K562 (cell line): Measurements from ENCODE around the gene ATF3. TPM values are rescaled to one million over a fixed set of nuclear protein-coding genes. Genes with fewer than 3 reads are reported as not detected.

Source experiments
- ARID4B ChIP-seq: sonication (generic); formaldehyde crosslinking; IDR thresholded peaks from 2 replicates; pipeline ENCODE4 v1.8.0; 2022; ENCODE audit warnings: mild to moderate bottlenecking, missing genetic modification reagents
- BRD9 ChIP-seq: fragments of 450-650 bp; IDR thresholded peaks from 2 replicates; pipeline ENCODE4 v1.6.1; 2018; ENCODE audit warnings: low read depth; ENCODE audit not compliant: partially characterized antibody
- CREB5 ChIP-seq: fragments of 250-450 bp; sonication (Bioruptor Pico); IDR thresholded peaks from 2 replicates; pipeline ENCODE4 v1.5.0; 2020; ENCODE audit warnings: mild to moderate bottlenecking
- E2F3 ChIP-seq: fragments of 250-450 bp; sonication (Bioruptor Pico); IDR thresholded peaks from 2 replicates; pipeline ENCODE4 v1.4.0; 2020; ENCODE audit warnings: mild to moderate bottlenecking
- FOXJ3 ChIP-seq: sonication (generic); formaldehyde crosslinking; IDR thresholded peaks from 2 replicates; pipeline ENCODE4 v1.4.0; 2020; ENCODE audit warnings: mild to moderate bottlenecking, missing genetic modification reagents
- FOXK2 ChIP-seq, 2 experiments: fragments of 450-650 bp; IDR thresholded peaks in 1 of 2; conservative IDR thresholded peaks in 1 of 2; 2 replicates each; pipeline ENCODE4 v1.6.1; 2016; ENCODE audit warnings: low read depth in 2 of 2, mild to moderate bottlenecking in 1 of 2
- HDAC2 ChIP-seq: fragments of 450-650 bp; IDR thresholded peaks from 2 replicates; pipeline ENCODE4 v1.6.1; 2016; ENCODE audit warnings: mild to moderate bottlenecking
- ILF3 ChIP-seq: fragments of 450-650 bp; IDR thresholded peaks from 2 replicates; pipeline ENCODE4 v1.6.1; 2018; ENCODE audit warnings: antibody characterized with exemption, mild to moderate bottlenecking, moderate library complexity, borderline replicate concordance
- MECOM ChIP-seq: fragments of 250-450 bp; sonication (Bioruptor Pico); IDR thresholded peaks from 2 replicates; pipeline ENCODE4 v1.8.0; 2022; ENCODE audit warnings: inconsistent platforms
- MEF2D ChIP-seq: conservative IDR thresholded peaks from 2 replicates; pipeline ENCODE4 v1.6.1; 2016; ENCODE audit warnings: low read depth, missing genetic modification characterization, missing compliant biosample characterization
- MTA1 ChIP-seq: fragments of 450-650 bp; IDR thresholded peaks from 2 replicates; pipeline ENCODE4 v1.6.1; 2017; ENCODE audit warnings: borderline replicate concordance
- PCBP2 ChIP-seq: fragments of 200-400 bp; formaldehyde crosslinking; IDR thresholded peaks from 2 replicates; pipeline ENCODE4 v1.6.1; 2018; ENCODE audit warnings: low read length, low read depth, mild to moderate bottlenecking, moderate library complexity; ENCODE audit not compliant: poor library complexity, severe bottlenecking
- ZBTB26 ChIP-seq: fragments of 450-650 bp; formaldehyde crosslinking; IDR thresholded peaks from 2 replicates; pipeline ENCODE4 v1.4.0; 2022; ENCODE audit warnings: missing genetic modification characterization
- ZFX ChIP-seq: sonication (generic); formaldehyde crosslinking; IDR thresholded peaks from 2 replicates; pipeline ENCODE4 v1.8.0; 2022; ENCODE audit warnings: mild to moderate bottlenecking, missing genetic modification reagents, moderate library complexity
- ZKSCAN1 ChIP-seq: fragments of 150-350 bp; IDR thresholded peaks from 2 replicates; pipeline ENCODE4 v1.6.1; 2016; ENCODE audit warnings: low read depth, low read length
- ZNF165 ChIP-seq: fragments of 250-450 bp; sonication (Bioruptor Pico); IDR thresholded peaks from 2 replicates; pipeline ENCODE4 v1.4.0; 2020; ENCODE audit warnings: borderline replicate concordance
- ZNF436 ChIP-seq: fragments of 250-450, 450-650 bp; sonication (Bioruptor Pico); formaldehyde crosslinking; IDR thresholded peaks from 2 replicates; pipeline ENCODE4 v1.7.0; 2020; ENCODE audit warnings: mild to moderate bottlenecking
- polyA plus RNA-seq, 8 experiments: library from polyadenylated mRNA; depleted of rRNA in 4 of 8; stranded (reverse) in 5 of 8; unstranded in 3 of 8; fragments of >200 nt; fragmentation: Nextera tagmentation in 2 of 8; fragmentation: Illumina TruSeq in 1 of 8; extraction: Ambion mirVana in 2 of 8; extraction: Trizol in 1 of 8; gene quantifications; 2 replicates each; pipeline versions ENCODE4 v1.2.1 to v1.2.3, GENCODE V29; 2011 to 2014; ENCODE audit warnings: inconsistent platforms in 1 of 8, missing spikeins in 1 of 8
- total RNA-seq, 7 experiments: library from RNA; depleted of rRNA in 6 of 7; stranded (reverse); fragments of >200 nt in 6 of 7; fragmentation: Illumina TruSeq in 2 of 7; extraction: Trizol in 2 of 7; gene quantifications; 2 replicates each; pipeline versions ENCODE4 v1.2.1 to v1.2.3, GENCODE V29; 2011 to 2021; ENCODE audit warnings: low replicate concordance in 1 of 7
- TF ChIP-seq, protein P1 (sequence below), 2 experiments: fragments of 450-650 bp in 1 of 2; sonication (generic) in 1 of 2; formaldehyde crosslinking in 1 of 2; IDR thresholded peaks in 1 of 2; conservative IDR thresholded peaks in 1 of 2; 2 replicates each; pipeline versions ENCODE4 v1.6.1 to v1.8.1; 2016 to 2023; ENCODE audit warnings: mild to moderate bottlenecking in 2 of 2, moderate library complexity in 2 of 2, inconsistent platforms in 1 of 2, missing genetic modification reagents in 1 of 2
- TF ChIP-seq, protein P2 (sequence below): fragments of 250-450 bp; sonication (Bioruptor Pico); IDR thresholded peaks from 2 replicates; pipeline ENCODE4 v1.9.0; 2021; ENCODE audit warnings: mild to moderate bottlenecking

ATF3 gene
- total and polyA plus RNA-seq, 9 of the 15 experiments (the other 6 are each of a cell fraction or from before 2014, with no cell fraction given) = 3.5 to 28.2 (median 19.8) TPM

- TF ChIP-seq ARID4B (CRISPR knock-in tag) = peak; percentile 71
- TF ChIP-seq CREB5 (CRISPR knock-in tag) = no peak
- TF ChIP-seq E2F3 (CRISPR knock-in tag) = peak; percentile 84
- TF ChIP-seq MECOM (CRISPR knock-in tag) = no peak
- no peak for TF ChIP-seq FOXJ3 (CRISPR knock-in tag)
- TF ChIP-seq MEF2D (tag) = peak; percentile 97
- 0 out of 2 replicates have a peak, but pooled peaks have one; percentile 9 for TF ChIP-seq ZBTB26 (CRISPR knock-in tag)
- TF ChIP-seq ZKSCAN1 = peak; percentile 12; the same call in 1 of the 2 replicates
- peak; percentile 74 for TF ChIP-seq ZFX (CRISPR knock-in tag)
- TF ChIP-seq, protein P1, sequence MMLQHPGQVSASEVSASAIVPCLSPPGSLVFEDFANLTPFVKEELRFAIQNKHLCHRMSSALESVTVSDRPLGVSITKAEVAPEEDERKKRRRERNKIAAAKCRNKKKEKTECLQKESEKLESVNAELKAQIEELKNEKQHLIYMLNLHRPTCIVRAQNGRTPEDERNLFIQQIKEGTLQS (IDR thresholded peaks at IDR 0.05) = peak; percentile 100
- TF ChIP-seq, protein P1 (CRISPR knock-in tag; conservative IDR thresholded peaks at IDR 0.05) = peak; percentile 100
- TF ChIP-seq MTA1 = peak; percentile 43
- peak; percentile 85 to 87 for TF ChIP-seq FOXK2 (conservative IDR thresholded peaks at IDR 0.05 in 1 of 2, IDR thresholded peaks at IDR 0.05 in 1 of 2; ENCODE audit: low read depth in 2 of 2)
- no peak; the same call in 1 of the 2 replicates for TF ChIP-seq ILF3
- TF ChIP-seq ZNF436 = no peak
- TF ChIP-seq BRD9 = no peak
- TF ChIP-seq, protein P2, sequence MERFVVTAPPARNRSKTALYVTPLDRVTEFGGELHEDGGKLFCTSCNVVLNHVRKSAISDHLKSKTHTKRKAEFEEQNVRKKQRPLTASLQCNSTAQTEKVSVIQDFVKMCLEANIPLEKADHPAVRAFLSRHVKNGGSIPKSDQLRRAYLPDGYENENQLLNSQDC (CRISPR knock-in tag) = no peak
- TF ChIP-seq HDAC2 = 0 out of 2 replicates have a peak, but pooled peaks have one; percentile 8
- no peak for TF ChIP-seq ZNF165 (CRISPR knock-in tag)
- TF ChIP-seq PCBP2 = no peak
Observed at GRCh38 chr1:212608392-212608958, at the start of gene ATF3 (continued).
